GM13977 (cell line): Measurements from ENCODE around the gene PRPF38A.

ENCODE experiments used
- DNase-seq: peaks from one replicate; pipeline ENCODE4 v3.0.0; 2012; ENCODE audit warnings: low spot score
- in situ Hi-C: fragments of 300-500 bp; cut with MboI; formaldehyde crosslinking; loops from one replicate; pipeline ENCODE4 v1.12.0; 2022; ENCODE audit warnings: low sequenced_read_pairs, low pct_unique_long_range_greater_than_20kb, mixed read lengths, inconsistent platforms; ENCODE audit not compliant: unreplicated experiment
- TF ChIP-seq, protein P1 (sequence below): IDR thresholded peaks from 2 replicates; pipeline ENCODE4 v1.5.1; 2012; ENCODE audit warnings: mild to moderate bottlenecking, control low read depth; ENCODE audit not compliant: insufficient read depth; ENCODE audit errors: extremely low read depth, missing control alignments

Gene PRPF38A

DNA sequence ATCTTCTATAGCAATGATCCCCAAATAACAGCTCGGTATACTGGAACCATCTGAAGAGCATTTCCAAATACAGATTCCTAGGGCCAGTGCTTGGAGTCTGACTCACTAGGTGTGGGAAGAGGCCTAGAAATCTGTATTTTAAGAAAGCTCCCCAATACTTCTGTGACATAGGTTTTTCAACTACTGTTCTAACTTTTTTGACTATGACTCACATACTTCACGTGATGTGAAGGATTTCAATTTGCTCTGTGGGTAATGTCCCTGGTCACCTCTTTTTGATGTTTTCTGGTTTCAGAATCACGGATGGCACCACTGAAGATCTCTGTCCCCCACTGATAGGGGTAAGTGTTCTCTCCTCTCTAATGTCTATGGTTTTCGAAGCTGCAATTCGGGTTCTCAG lies 11.2 kb upstream of the PRPF38A start:
- DNase-seq: no peak
- TF ChIP-seq, protein P1, sequence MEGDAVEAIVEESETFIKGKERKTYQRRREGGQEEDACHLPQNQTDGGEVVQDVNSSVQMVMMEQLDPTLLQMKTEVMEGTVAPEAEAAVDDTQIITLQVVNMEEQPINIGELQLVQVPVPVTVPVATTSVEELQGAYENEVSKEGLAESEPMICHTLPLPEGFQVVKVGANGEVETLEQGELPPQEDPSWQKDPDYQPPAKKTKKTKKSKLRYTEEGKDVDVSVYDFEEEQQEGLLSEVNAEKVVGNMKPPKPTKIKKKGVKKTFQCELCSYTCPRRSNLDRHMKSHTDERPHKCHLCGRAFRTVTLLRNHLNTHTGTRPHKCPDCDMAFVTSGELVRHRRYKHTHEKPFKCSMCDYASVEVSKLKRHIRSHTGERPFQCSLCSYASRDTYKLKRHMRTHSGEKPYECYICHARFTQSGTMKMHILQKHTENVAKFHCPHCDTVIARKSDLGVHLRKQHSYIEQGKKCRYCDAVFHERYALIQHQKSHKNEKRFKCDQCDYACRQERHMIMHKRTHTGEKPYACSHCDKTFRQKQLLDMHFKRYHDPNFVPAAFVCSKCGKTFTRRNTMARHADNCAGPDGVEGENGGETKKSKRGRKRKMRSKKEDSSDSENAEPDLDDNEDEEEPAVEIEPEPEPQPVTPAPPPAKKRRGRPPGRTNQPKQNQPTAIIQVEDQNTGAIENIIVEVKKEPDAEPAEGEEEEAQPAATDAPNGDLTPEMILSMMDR: no peak
- in situ Hi-C loops: no loop called here

- TF ChIP-seq, protein P1: no peak
- in situ Hi-C loops: no loop called here
- DNase-seq: no peak
These were observed 4.8 kb upstream of the PRPF38A start for GRCh38 chr1:52399629-52400028.

DNA sequence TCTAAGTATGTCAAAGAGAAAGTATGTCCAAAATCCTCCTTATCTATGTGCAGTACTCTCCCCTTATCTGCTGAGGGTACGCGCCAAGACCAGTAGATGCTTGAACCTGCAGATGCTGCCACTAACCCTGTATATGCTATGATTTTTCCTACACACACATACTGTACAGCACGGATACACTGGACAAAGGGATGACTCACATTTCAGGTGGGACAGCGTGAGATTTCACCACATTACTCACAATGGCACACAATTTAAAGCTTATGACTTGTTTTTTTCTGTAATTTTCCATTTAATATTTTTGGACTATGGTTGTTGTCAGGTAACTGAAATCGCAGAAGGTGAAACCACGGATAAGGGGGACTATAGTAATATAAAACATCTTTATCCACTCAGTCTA lies 4.3 kb upstream of the PRPF38A start:
- in situ Hi-C loops: no loop called here
- TF ChIP-seq, protein P1: no peak

DNA sequence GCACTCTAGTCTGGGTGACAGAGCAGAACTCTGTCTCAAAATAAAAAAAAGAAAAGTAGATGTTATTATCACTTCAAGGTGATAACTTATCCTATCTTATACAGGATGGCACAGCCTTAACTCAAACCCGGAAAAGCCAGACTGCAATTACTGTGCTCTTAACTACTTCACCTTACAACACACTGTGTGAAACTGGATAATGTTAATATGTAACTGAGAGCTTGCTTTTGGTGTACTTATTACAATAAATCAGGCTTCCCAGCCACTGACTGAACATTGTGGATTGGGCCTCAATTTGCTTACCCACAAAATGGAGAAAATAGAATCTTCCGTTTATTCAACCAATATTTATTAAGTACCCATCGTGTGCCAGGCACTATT lies 1.6 kb upstream of the PRPF38A start:
- DNase-seq: no peak
- in situ Hi-C loops: no loop called here
- TF ChIP-seq, protein P1: no peak

More for the DNA sequence above, 4.3 kb upstream of the PRPF38A start:
- no peak for DNase-seq

- peak; percentile 66 for DNase-seq
- in situ Hi-C loops: no loop called here
These were observed 761 bp upstream of the PRPF38A start for GRCh38 chr1:52403566-52404115.

DNA sequence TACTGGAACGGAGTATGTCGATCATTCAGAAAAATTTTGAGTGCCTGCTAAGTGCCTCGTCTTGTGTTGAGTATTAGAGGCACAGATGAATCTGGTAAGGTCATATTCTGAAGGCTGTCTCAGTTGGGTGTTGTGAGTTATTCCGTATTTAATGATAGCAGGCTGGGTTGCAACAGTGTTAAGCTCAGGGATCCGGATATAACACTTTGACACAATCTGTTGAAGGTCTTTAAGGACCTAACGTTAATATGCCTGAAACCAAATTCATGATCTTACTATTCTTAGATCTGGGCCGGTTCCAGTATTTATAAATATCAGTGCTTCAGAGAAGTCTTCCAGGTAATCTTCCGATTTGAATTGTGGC lies 555 bp downstream of the PRPF38A start:
- in situ Hi-C loops: no loop called here
- DNase-seq: no peak
- TF ChIP-seq, protein P1: no peak

More at GRCh38 chr1:52403566-52404115, 761 bp upstream of the PRPF38A start:
- TF ChIP-seq, protein P1: no peak
